ENCODE data around the gene HSPA12B.
"Not testable (repeated sequence)": the region's sequence is repeated elsewhere in the genome, so short reads cannot be mapped to it uniquely, and the experiment has no call there.

HSPA12B gene

GRCh38 chr20:3788685-3789155 is 56.2 kb downstream of the HSPA12B start:
- no peak for DNase-seq

DNA sequence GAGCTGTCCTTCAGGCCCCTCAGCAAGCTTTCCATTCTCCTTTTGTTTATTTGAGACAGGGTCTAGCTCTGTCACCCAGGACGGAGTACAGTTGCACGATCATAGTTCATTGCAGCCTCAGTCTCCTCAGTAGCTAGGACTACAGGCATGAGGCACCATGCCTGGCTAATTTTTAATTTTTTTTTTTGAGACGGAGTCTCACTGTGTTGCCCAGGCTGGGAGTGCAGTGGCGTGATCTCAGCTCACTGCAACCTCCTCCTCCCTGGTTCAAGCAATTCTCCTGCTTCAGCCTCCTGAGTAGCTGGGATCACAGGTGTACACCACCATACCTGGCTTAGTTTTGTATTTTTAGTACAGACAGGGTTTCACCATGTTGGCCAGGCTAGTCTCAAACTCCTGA is 56.7 kb downstream of the HSPA12B start:
- not testable (repeated sequence) for DNase-seq

DNA sequence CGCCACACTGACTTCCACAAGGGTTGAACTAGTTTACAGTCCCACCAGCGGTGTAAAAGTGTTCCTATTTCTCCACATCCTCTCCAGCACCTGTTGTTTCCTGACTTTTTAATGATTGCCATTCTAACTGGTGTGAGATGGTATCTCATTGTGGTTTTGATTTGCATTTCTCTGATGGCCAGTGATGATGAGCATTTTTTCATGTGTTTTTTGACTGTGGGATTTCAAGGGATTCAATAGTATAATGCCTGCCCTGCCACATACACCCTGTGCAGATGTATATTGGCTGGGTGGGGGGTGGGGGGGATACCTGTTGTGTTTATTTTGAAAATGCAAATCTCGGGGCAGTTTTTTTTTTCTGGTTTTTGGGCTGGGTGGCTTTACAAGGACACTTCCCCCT is 61.7 kb downstream of the HSPA12B start:
- DNase-seq = not testable (repeated sequence)

DNA sequence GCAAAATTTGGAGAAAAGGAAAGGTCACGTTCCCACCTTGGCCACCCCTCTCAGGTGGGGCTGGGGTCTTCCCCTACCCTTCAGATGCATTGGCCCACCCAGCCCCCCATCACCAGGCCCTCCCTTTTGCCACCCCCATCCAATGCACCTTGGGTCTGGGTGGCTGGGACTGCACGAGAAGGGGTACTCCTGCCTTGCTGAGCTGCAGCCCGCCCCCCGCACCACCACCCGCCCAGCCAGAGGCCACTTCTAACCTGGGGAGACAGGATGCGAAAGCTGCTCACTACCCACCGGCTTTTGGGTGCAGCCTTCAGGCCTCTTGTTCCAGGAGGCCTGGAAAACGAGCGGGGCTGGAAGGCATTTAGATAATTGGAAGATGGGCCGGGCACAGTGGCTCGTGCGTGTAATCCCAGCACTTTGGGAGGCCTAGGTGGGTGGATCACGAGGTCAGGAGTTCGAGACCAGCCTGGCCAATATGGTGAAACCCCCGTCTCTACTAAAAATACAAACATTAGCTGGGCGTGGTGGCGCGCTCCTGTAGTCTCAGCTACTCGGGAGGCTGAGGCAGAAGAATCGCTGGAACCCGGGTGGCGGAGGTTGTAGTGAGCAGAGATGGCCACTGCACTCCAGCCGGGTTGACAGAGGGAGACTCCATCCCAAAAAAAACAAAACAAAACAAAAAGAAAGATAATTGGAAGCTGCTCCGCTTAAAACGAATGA is 62.4 kb downstream of the HSPA12B start:
- DNase-seq = no peak

- DNase-seq = peak; percentile 80
Observed at GRCh38 chr20:3795511-3796468, 63.3 kb downstream of the HSPA12B start, which contains the start of gene CDC25B. TSS of gene CDC25B (plus strand) at chr20:3796310. CDS start at chr20:3796532, 222 bp downstream.

DNA sequence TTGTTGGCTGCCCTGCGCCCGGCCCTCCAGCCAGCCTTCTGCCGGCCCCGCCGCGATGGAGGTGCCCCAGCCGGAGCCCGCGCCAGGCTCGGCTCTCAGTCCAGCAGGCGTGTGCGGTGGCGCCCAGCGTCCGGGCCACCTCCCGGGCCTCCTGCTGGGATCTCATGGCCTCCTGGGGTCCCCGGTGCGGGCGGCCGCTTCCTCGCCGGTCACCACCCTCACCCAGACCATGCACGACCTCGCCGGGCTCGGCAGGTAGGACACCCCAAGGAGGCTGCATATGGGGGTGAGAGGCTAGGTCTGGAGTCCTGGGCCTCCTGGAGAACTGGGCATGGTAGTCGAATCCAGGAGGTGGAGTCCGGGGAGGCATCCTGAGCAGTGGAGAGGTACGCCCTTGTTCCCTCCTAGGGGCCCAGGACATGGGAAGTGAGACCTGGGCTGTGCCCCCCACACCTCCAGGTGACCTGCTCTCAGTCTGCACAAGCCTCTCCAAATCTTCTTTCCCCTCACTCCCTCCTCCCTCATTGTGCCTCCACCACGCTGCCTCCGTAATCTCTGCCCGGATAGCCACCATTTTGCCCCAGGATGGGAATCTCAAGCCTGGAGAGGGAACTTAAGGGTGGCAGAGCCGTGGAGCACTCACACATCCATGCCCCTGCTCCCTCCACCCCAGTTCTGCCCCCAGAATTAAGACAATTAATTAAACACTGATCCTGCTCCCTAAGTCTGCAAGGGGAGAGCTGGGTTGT is 64.2 kb downstream of the HSPA12B start:
- no peak for DNase-seq

GRCh38 chr20:3797226-3797545 is 64.7 kb downstream of the HSPA12B start:
- no peak for DNase-seq

DNA sequence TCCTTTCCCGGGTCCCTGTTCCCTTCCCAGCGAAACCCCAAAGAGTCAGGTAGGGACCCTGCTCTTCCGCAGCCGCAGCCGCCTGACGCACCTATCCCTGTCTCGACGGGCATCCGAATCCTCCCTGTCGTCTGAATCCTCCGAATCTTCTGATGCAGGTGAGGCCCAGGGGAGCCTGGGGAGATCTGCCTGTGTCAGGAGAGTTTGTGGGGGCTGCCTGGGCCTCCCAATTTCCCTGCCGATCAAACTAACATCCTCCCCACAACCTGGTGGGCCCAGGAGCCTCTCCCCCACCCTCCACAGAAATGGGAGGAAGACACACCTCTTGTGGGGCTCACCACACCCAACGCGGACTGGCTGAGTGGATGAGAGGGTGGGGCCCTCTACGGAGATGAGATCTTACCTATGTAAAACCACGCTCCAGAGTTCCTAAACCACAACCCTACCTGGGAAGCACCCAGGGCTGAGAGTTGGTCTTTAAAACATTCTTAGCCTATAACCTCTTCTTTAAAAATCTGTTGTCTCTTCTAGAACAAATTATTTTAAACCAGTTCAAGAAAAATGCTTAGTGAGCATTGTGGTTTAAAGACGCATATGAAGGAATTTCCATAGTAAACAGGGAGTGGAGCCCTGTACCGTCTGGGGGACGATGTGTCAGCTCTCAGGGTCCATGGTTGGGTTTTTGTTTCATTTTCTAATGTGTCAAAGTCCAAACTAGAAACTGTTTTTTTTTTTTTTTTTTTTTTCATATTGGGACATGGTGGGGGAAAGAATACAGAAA is 65.3 kb downstream of the HSPA12B start:
- no peak for DNase-seq

DNA sequence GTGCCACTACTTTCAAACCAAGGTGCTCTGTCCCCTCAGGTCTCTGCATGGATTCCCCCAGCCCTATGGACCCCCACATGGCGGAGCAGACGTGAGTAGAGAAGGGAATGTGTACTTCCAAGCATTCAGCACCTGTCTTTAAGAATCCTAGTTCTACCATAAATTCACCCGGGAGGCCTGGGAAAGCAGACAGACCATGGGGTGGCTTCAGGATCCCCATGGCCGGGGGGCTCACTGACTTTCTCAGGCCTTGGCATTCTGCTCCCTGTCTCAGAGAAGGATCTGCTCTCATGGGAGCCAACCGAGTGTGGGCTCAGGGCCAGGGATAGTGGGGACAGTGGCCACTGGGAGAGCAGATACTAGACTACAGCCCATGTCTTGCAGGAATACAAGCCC is 65.9 kb downstream of the HSPA12B start:
- DNase-seq = no peak

DNA sequence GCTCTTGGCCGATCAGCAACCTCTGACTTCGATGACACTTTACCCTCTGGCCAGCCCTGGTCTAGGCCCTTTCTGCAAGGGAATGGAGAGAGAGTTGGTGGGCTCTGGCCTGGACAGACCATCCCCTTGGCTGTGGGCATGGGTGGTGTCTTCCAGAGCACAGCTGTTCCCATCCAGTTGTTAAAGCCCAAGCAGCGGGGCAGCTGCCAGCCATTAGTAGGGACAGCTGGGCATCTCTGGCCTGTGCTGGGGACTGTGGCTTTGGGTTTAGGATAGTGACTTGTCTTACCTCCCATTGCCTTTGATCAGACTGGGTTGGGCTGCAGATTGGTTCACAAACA is 66.4 kb downstream of the HSPA12B start:
- DNase-seq = no peak

DNA sequence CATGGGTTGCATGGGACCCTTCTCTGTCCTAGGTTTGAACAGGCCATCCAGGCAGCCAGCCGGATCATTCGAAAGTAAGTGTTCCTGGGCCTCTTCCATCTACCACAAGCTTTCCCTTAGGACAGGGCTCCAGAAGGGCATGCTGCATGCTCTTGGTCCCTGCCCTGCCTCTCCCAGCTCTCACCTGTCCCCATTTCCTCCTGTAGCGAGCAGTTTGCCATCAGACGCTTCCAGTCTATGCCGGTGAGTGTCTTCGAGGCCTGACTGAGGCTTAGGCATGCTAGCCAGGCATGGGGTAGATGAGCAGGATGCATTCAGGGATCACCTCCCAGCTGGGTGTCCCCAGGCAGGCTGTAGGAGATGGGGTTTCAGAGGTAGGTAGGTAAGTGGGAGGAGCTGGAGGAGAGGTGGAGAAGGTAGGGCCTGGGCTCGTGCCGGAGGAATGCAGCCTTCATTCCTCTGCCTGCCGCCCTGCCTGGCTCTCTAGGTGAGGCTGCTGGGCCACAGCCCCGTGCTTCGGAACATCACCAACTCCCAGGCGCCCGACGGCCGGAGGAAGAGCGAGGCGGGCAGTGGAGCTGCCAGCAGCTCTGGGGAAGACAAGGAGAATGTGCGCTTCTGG is 67.9 kb downstream of the HSPA12B start:
- no peak for DNase-seq

DNA sequence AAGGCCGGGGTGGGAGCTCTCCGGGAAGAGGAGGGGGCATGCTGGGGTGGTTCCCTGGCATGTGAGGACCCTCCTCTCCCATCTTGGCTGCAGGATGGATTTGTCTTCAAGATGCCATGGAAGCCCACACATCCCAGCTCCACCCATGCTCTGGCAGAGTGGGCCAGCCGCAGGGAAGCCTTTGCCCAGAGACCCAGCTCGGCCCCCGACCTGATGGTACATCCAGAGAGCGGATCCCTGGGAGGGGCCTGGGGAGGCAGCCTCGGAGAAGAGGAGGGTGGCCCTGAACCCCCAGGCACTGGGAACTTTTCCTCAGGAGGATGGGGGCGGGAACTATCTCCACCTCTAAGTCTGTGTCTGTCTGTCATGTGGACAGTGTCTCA is 68.4 kb downstream of the HSPA12B start:
- DNase-seq = no peak

GRCh38 chr20:3801299-3801698 is 68.8 kb downstream of the HSPA12B start:
- DNase-seq = no peak

DNA sequence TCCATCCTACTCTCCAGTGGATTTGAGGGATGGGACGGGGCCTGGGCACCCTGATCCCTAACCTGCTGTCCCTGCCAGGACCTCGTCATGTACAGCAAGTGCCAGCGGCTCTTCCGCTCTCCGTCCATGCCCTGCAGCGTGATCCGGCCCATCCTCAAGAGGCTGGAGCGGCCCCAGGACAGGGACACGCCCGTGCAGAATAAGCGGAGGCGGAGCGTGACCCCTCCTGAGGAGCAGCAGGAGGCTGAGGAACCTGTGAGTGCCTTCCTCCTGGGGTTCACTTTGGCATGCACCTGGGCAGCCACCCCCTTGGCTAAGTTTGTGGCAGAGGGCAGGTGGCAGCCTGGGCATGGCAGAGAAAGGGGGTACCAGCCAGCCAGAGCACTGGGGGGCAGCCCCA is 69.4 kb downstream of the HSPA12B start:
- DNase-seq = no peak
